ENCODE results near the gene FGR. TPM values are rescaled to one million over a fixed set of nuclear protein-coding genes. Genes with fewer than 3 reads are reported as not detected.
A peak's percentile ranks its signal among the peaks of the same experiment; 100 is the strongest.

Gene FGR
- total and polyA plus RNA-seq, 12 donors = 1.5 to 51.9 (median 9.6) TPM

DNA sequence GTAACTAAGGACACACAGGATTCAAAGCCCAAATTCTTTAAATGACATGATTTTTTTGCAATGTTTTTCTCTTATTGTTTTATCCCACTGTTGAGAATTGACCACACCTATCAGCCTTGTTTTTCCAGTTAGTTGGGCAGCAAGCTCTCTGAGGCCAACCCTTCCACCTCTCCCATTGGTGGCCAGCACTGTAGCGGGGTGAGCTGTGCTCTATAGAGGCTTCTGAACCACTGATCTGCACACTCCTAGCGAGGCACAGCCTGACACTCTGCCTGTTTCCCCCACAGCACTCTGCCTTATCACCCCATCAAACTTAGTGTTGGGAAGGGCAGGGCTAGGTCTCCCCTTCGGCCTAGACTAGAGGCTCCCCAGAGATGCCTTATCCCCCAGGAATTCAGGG is 50.5 kb downstream of the FGR start:
- DNase-seq = no peak
- H3K27me3 ChIP-seq = no peaks in the 10 kb centered on the region
- H3K4me3 ChIP-seq = no peak overlapping the region
- H3K9me3 ChIP-seq (replicated peaks in 1 of 3) = no peaks in the 10 kb centered on the region
- TF ChIP-seq, protein P1, sequence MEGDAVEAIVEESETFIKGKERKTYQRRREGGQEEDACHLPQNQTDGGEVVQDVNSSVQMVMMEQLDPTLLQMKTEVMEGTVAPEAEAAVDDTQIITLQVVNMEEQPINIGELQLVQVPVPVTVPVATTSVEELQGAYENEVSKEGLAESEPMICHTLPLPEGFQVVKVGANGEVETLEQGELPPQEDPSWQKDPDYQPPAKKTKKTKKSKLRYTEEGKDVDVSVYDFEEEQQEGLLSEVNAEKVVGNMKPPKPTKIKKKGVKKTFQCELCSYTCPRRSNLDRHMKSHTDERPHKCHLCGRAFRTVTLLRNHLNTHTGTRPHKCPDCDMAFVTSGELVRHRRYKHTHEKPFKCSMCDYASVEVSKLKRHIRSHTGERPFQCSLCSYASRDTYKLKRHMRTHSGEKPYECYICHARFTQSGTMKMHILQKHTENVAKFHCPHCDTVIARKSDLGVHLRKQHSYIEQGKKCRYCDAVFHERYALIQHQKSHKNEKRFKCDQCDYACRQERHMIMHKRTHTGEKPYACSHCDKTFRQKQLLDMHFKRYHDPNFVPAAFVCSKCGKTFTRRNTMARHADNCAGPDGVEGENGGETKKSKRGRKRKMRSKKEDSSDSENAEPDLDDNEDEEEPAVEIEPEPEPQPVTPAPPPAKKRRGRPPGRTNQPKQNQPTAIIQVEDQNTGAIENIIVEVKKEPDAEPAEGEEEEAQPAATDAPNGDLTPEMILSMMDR (IDR thresholded peaks at IDR 0.05) = no peak
- TF ChIP-seq POLR2A (IDR thresholded peaks at IDR 0.05) = no peak
- peak overlapping the region in 4 of 5 donors; percentile 17 to 96 (median 73) for H3K27ac ChIP-seq
- 72 to 90% (median 88%) methylated on average over 2 to 3 of the region's 3 CpGs for WGBS, 4 donors
- intact Hi-C loops (cut with DNase I) = no loop called here
- no peaks in the 10 kb centered on the region for H3K36me3 ChIP-seq (replicated peaks in 1 of 2)
- H3K4me1 ChIP-seq (replicated peaks in 1 of 2) = peaks cover 49 to 100% of the 10 kb centered on the region in 2 donors

DNA sequence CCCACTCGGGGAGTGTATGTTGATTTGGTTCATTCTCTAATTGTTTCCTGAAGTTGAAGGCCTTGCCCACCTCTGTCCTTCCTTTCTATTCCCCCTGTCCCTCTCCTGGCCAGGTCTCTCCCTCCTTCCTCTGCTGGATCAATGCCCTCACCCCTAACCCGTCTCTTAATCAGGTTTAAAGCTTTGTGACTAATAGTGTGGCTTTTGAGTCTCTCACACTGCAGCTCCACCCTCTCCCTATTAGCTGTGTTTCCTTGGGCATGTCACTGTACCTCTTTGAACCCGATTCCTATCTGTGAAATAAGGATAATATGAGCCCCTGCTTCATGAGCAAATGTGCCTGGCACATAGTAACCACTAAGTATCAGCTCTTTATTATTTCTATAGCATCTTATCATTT is 51.5 kb downstream of the FGR start:
- Histone ChIP-seq H3K27ac (peak overlapping the region in 3 of 5 donors; percentile 57 to 96 (median 83)), H3K27me3 (no peaks in the 10 kb centered on the region), H3K9me3 (replicated peaks in 1 of 3) (no peaks in the 10 kb centered on the region), H3K4me1 (replicated peaks in 1 of 2) (peaks cover 41 to 98% of the 10 kb centered on the region in 2 donors), H3K4me3 (peak overlapping the region in 1 of 4 donors; percentile 15), H3K36me3 (replicated peaks in 1 of 2) (no peaks in the 10 kb centered on the region)
- TF ChIP-seq, protein P1 (IDR thresholded peaks at IDR 0.05) = no peak
- TF ChIP-seq POLR2A (IDR thresholded peaks at IDR 0.05) = no peak
- DNase-seq = no peak
- intact Hi-C loops (cut with DNase I) = no loop called here
- WGBS, 4 donors = 31 to 39% (median 36%) methylated on average over 3 of the region's 3 CpGs

DNA sequence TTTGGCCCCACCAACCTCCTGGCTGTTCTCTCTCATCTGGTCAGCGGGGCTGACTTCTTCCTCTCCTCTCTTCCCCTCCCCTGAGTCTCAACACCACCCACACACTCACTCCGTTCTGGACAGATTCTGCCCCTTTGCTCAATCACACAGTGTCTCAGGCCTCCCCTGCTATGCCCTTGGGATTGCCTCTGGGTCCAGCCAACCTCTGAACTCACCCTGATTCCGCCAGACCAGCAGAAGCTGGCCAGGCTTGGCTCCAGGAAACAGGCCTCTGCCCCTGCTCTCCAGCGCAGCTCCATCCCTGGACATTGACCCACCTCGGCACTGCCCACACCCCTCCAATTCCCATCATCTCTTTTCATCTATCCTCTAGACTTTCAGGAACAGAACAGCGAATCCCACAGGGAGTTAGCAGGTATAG is 53.2 kb downstream of the FGR start:
- peak in 5 of 7 donors; percentile 59 to 79 (median 68) for DNase-seq
- intact Hi-C loops (cut with DNase I) = no loop called here
- no peaks in the 10 kb centered on the region for H3K27me3 ChIP-seq
- 27 to 39% (median 34%) methylated on average over 6 of the region's 6 CpGs for WGBS, 4 donors
- H3K4me1 ChIP-seq (replicated peaks in 1 of 2) = peaks cover 36 to 98% of the 10 kb centered on the region in 2 donors
- H3K36me3 ChIP-seq (replicated peaks in 1 of 2) = no peaks in the 10 kb centered on the region
- no peaks in the 10 kb centered on the region for H3K9me3 ChIP-seq (replicated peaks in 1 of 3)
- peak overlapping the region in 4 of 5 donors; percentile 57 to 96 (median 78) for H3K27ac ChIP-seq
- no peak overlapping the region for H3K4me3 ChIP-seq
- no peak for TF ChIP-seq POLR2A (IDR thresholded peaks at IDR 0.05)
- TF ChIP-seq, protein P1 (IDR thresholded peaks at IDR 0.05) = no peak

DNA sequence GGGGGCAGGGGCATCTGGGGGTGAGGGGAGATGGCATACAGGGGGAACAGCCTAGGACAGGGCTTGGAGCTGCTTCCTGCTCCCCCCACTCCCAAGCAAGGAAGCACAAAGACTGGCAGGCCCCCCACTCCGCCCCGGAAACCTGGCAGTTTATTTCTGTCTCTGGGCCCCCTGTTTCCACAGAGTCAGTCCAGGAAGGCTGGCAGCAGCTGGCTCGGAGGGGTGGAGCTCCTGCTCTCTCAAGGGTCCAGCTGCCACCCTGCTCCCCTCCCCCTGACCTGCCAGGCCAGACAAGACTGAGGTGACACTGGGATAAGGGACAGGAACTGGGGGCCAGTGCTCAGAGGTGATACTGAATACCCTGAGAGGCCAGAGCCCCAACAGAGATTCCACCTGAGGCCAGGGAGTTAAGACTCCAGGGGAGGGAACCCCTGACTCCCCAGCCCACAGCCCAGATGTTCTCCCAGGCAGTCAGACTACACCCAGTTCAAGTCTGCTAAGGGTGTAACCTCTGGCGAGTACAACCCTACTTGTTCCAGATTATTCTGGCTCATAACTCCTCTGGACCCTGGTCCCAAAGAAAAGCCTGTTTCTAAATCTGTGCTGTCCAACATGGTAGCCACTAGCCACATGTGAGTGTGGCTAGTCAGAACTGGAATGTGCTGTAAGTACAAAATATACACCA is 57.3 kb downstream of the FGR start:
- H3K4me3 ChIP-seq = no peak overlapping the region
- peak in 1 of 7 donors; percentile 44 for DNase-seq
- WGBS, 4 donors = 38 to 52% (median 47%) methylated on average over 3 to 4 of the region's 4 CpGs
- H3K27me3 ChIP-seq = no peaks in the 10 kb centered on the region
- intact Hi-C loops (cut with DNase I) = no loop called here
- TF ChIP-seq, protein P1 (IDR thresholded peaks at IDR 0.05) = no peak
- no peak for TF ChIP-seq POLR2A (IDR thresholded peaks at IDR 0.05)
- no peaks in the 10 kb centered on the region for H3K9me3 ChIP-seq (replicated peaks in 1 of 3)
- no peaks in the 10 kb centered on the region for H3K36me3 ChIP-seq (replicated peaks in 1 of 2)
- H3K4me1 ChIP-seq (replicated peaks in 1 of 2) = peaks cover 60 to 94% of the 10 kb centered on the region in 2 donors
- H3K27ac ChIP-seq = peak overlapping the region in 4 of 5 donors; percentile 35 to 96 (median 64)

Data from adrenal gland (tissue), 12 donors.